C4-2B (cell line): Measurements from ENCODE around the gene AR.

Experiments
- ZFX ChIP-seq: fragments of 450-650 bp; IDR thresholded peaks from 2 replicates; pipeline ENCODE4 v1.6.1; 2017
- TF ChIP-seq, protein P1 (sequence below): fragments of 450-650 bp; conservative IDR thresholded peaks from 2 replicates; pipeline ENCODE4 v1.5.1; 2017; ENCODE audit warnings: mild to moderate bottlenecking

DNA sequence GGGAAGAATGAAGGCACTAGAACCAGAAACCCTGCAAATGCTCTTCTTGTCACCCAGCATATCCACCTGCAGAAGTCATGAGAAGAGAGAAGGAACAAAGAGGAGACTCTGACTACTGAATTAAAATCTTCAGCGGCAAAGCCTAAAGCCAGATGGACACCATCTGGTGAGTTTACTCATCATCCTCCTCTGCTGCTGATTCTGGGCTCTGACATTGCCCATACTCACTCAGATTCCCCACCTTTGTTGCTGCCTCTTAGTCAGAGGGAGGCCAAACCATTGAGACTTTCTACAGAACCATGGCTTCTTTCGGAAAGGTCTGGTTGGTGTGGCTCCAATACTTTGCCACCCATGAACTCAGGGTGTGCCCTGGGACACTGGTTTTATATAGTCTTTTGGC, 181.7 kb downstream of the AR start:
- TF ChIP-seq, protein P1, sequence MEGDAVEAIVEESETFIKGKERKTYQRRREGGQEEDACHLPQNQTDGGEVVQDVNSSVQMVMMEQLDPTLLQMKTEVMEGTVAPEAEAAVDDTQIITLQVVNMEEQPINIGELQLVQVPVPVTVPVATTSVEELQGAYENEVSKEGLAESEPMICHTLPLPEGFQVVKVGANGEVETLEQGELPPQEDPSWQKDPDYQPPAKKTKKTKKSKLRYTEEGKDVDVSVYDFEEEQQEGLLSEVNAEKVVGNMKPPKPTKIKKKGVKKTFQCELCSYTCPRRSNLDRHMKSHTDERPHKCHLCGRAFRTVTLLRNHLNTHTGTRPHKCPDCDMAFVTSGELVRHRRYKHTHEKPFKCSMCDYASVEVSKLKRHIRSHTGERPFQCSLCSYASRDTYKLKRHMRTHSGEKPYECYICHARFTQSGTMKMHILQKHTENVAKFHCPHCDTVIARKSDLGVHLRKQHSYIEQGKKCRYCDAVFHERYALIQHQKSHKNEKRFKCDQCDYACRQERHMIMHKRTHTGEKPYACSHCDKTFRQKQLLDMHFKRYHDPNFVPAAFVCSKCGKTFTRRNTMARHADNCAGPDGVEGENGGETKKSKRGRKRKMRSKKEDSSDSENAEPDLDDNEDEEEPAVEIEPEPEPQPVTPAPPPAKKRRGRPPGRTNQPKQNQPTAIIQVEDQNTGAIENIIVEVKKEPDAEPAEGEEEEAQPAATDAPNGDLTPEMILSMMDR = no peak
- TF ChIP-seq ZFX = no peak
